ENCODE results near the gene EPC1. TPM values are rescaled to one million over a fixed set of nuclear protein-coding genes. Genes with fewer than 3 reads are reported as not detected.

EPC1 gene
- total and polyA plus RNA-seq, 2 experiments from 2014 or later, result 10.6 to 12.5 TPM

GRCh38 chr10:32374605-32375004 is 27.6 kb upstream of the EPC1 start:
- Histone ChIP-seq H3K4me1 (ENCODE audit: insufficient read depth) (peaks cover 20% of the 10 kb centered on the region; the same call in 1 of the 2 replicates), H3K4me2 (ENCODE audit: unreplicated experiment) (peak overlapping the region; percentile 100), H3K9ac (no peak overlapping the region), H3F3A (ENCODE audit: insufficient read depth) (peaks cover 4% of the 10 kb centered on the region), H3K9me2 (ENCODE audit: insufficient read depth) (no peaks in the 10 kb centered on the region), H3K9me3 (ENCODE audit: low read depth) (no peaks in the 10 kb centered on the region), H2AFZ (no peak overlapping the region), H4K20me1 (ENCODE audit: insufficient read depth) (0 out of 2 replicates have a peak, but pooled peaks cover 3% of the 10 kb centered on the region), H3K4me3 (no peak overlapping the region), H3K27me3 (replicated peaks; ENCODE audit: insufficient read depth) (no peaks in the 10 kb centered on the region), H3K36me3 (ENCODE audit: low read depth) (no peaks in the 10 kb centered on the region), H3K79me2 (ENCODE audit: insufficient read depth) (peaks cover 90% of the 10 kb centered on the region), H3K27ac (no peak overlapping the region)
- no peak for DNase-seq
- no peak for TF ChIP-seq EZH2phosphoT487 (IDR thresholded peaks at IDR 0.05; ENCODE audit: insufficient read depth, low read depth)
- TF ChIP-seq EZH2 (IDR thresholded peaks at IDR 0.05; ENCODE audit: insufficient read depth, poor library complexity, severe bottlenecking), result no peak
- WGBS, 2 experiments (ENCODE audit: low coverage in 1 of 2, low lambda C conversion rate in 2 of 2, missing lambda C conversion rate in 2 of 2), result 92 to 95% methylated on average over 1 of the region's 1 CpG
- in situ Hi-C loops (cut with MboI), result no loop called here

GRCh38 chr10:32373496-32373895 is 26.5 kb upstream of the EPC1 start:
- no peaks in the 10 kb centered on the region for H3K27me3 ChIP-seq (replicated peaks; ENCODE audit: insufficient read depth)
- H3F3A ChIP-seq (ENCODE audit: insufficient read depth), result peaks cover 13% of the 10 kb centered on the region
- TF ChIP-seq EZH2phosphoT487 (IDR thresholded peaks at IDR 0.05; ENCODE audit: insufficient read depth, low read depth), result no peak
- TF ChIP-seq EZH2 (IDR thresholded peaks at IDR 0.05; ENCODE audit: insufficient read depth, poor library complexity, severe bottlenecking), result no peak
- H3K9me2 ChIP-seq (ENCODE audit: insufficient read depth), result no peaks in the 10 kb centered on the region
- in situ Hi-C loops (cut with MboI), result no loop called here
- DNase-seq, result no peak
- H3K4me1 ChIP-seq (ENCODE audit: insufficient read depth), result peaks cover 20% of the 10 kb centered on the region; the same call in 1 of the 2 replicates
- no peak overlapping the region for H3K27ac ChIP-seq
- H4K20me1 ChIP-seq (ENCODE audit: insufficient read depth), result 0 out of 2 replicates have a peak, but pooled peaks cover 3% of the 10 kb centered on the region
- no peak overlapping the region for H3K4me3 ChIP-seq
- H3K79me2 ChIP-seq (ENCODE audit: insufficient read depth), result peaks cover 100% of the 10 kb centered on the region
- H3K36me3 ChIP-seq (ENCODE audit: low read depth), result no peaks in the 10 kb centered on the region
- H2AFZ ChIP-seq, result no peak overlapping the region
- no peak overlapping the region for H3K4me2 ChIP-seq (ENCODE audit: unreplicated experiment)
- WGBS, 2 experiments (ENCODE audit: low coverage in 1 of 2, low lambda C conversion rate in 2 of 2, missing lambda C conversion rate in 2 of 2), result 100% methylated on average over 2 of the region's 2 CpGs
- H3K9me3 ChIP-seq (ENCODE audit: low read depth), result no peaks in the 10 kb centered on the region
- no peak overlapping the region for H3K9ac ChIP-seq

- Histone ChIP-seq H3K36me3 (ENCODE audit: low read depth) (no peaks in the 10 kb centered on the region), H4K20me1 (ENCODE audit: insufficient read depth) (0 out of 2 replicates have a peak, but pooled peaks cover 3% of the 10 kb centered on the region), H3K4me2 (ENCODE audit: unreplicated experiment) (no peak overlapping the region), H3K9ac (no peak overlapping the region), H3K27me3 (replicated peaks; ENCODE audit: insufficient read depth) (no peaks in the 10 kb centered on the region), H3K4me3 (no peak overlapping the region), H3K9me2 (ENCODE audit: insufficient read depth) (no peaks in the 10 kb centered on the region), H3K79me2 (ENCODE audit: insufficient read depth) (peaks cover 100% of the 10 kb centered on the region), H3F3A (ENCODE audit: insufficient read depth) (peaks cover 16% of the 10 kb centered on the region), H3K9me3 (ENCODE audit: low read depth) (no peaks in the 10 kb centered on the region), H2AFZ (no peak overlapping the region), H3K4me1 (ENCODE audit: insufficient read depth) (peaks cover 20% of the 10 kb centered on the region; the same call in 1 of the 2 replicates), H3K27ac (no peak overlapping the region)
- no peak for DNase-seq
- no peak for TF ChIP-seq EZH2phosphoT487 (IDR thresholded peaks at IDR 0.05; ENCODE audit: insufficient read depth, low read depth)
- no peak for TF ChIP-seq EZH2 (IDR thresholded peaks at IDR 0.05; ENCODE audit: insufficient read depth, poor library complexity, severe bottlenecking)
- in situ Hi-C loops (cut with MboI), result no loop called here
Observed at GRCh38 chr10:32373031-32373430, 26.1 kb upstream of the EPC1 start.

- Histone ChIP-seq H2AFZ (no peak overlapping the region), H3K4me3 (no peak overlapping the region), H3K9ac (no peak overlapping the region), H3F3A (ENCODE audit: insufficient read depth) (peaks cover 13% of the 10 kb centered on the region), H3K9me3 (ENCODE audit: low read depth) (no peaks in the 10 kb centered on the region), H3K4me1 (ENCODE audit: insufficient read depth) (peaks cover 23% of the 10 kb centered on the region; the same call in 1 of the 2 replicates), H3K4me2 (ENCODE audit: unreplicated experiment) (no peak overlapping the region), H3K9me2 (ENCODE audit: insufficient read depth) (no peaks in the 10 kb centered on the region), H3K36me3 (ENCODE audit: low read depth) (no peaks in the 10 kb centered on the region), H3K27me3 (replicated peaks; ENCODE audit: insufficient read depth) (no peaks in the 10 kb centered on the region), H3K27ac (no peak overlapping the region), H3K79me2 (ENCODE audit: insufficient read depth) (peaks cover 99% of the 10 kb centered on the region), H4K20me1 (ENCODE audit: insufficient read depth) (0 out of 2 replicates have a peak, but pooled peaks cover 3% of the 10 kb centered on the region)
- DNase-seq, result peak; percentile 32
- TF ChIP-seq EZH2phosphoT487 (IDR thresholded peaks at IDR 0.05; ENCODE audit: insufficient read depth, low read depth) (no peak), EZH2 (IDR thresholded peaks at IDR 0.05; ENCODE audit: insufficient read depth, poor library complexity, severe bottlenecking) (no peak)
- in situ Hi-C loops (cut with MboI), result no loop called here
- WGBS, 2 experiments (ENCODE audit: low coverage in 1 of 2, low lambda C conversion rate in 2 of 2, missing lambda C conversion rate in 2 of 2), result 92% methylated on average over 10 of the region's 10 CpGs
Observed at GRCh38 chr10:32372000-32372875, 25.3 kb upstream of the EPC1 start.

Measured in GM23248 (cell line).